Karpas-422 (cell line): ENCODE measurements around the gene IQGAP2. TPM values are rescaled to one million over a fixed set of nuclear protein-coding genes. Genes with fewer than 3 reads are reported as not detected.

ENCODE experiments used
- DNase-seq: peaks from one replicate; pipeline ENCODE4 v3.0.0-alpha.2; 2015
- H2AFZ ChIP-seq: fragments of 200-600 bp; sonication (generic); 2 replicates; pipeline ENCODE4 v1.6.1; 2014; ENCODE audit warnings: antibody characterized with exemption, low read length, mixed read lengths
- H3K27ac ChIP-seq: fragments of 200-600 bp; sonication (generic); 2 replicates; pipeline ENCODE4 v1.5.1; 2014; ENCODE audit warnings: mild to moderate bottlenecking, low read length, moderate library complexity
- H3K27me3 ChIP-seq: fragments of 200-600 bp; sonication (generic); 2 replicates; pipeline ENCODE4 v1.6.1; 2014; ENCODE audit warnings: low read length, mixed read lengths
- H3K36me3 ChIP-seq: fragments of 200-600 bp; sonication (generic); 2 replicates; pipeline ENCODE4 v1.6.1; 2014; ENCODE audit warnings: low read length, mixed read lengths; ENCODE audit not compliant: insufficient read depth
- H3K4me1 ChIP-seq: fragments of 200-600 bp; sonication (generic); 2 replicates; pipeline ENCODE4 v1.6.1; 2014; ENCODE audit warnings: mild to moderate bottlenecking, low read length, mixed read lengths
- H3K4me2 ChIP-seq: fragments of 200-600 bp; sonication (generic); 2 replicates; pipeline ENCODE4 v1.6.1; 2014; ENCODE audit warnings: low read length, low read depth, mild to moderate bottlenecking; ENCODE audit not compliant: poor library complexity, severe bottlenecking
- H3K4me3 ChIP-seq: fragments of 200-600 bp; sonication (generic); 2 replicates; pipeline ENCODE4 v1.5.1; 2014; ENCODE audit warnings: mild to moderate bottlenecking, antibody characterized with exemption, low read length, mixed read lengths
- H3K79me2 ChIP-seq: fragments of 200-600 bp; sonication (generic); 2 replicates; pipeline ENCODE4 v1.6.1; 2014; ENCODE audit warnings: mild to moderate bottlenecking, low read length, mixed read lengths
- H3K9ac ChIP-seq: fragments of 200-600 bp; sonication (generic); 2 replicates; pipeline ENCODE4 v1.6.0; 2014; ENCODE audit warnings: low read length
- H3K9me2 ChIP-seq: fragments of 200-600 bp; sonication (generic), shearing (Covaris generic); replicated peaks from 2 replicates; pipeline ENCODE4 v1.6.0; 2014; ENCODE audit warnings: mild to moderate bottlenecking, low read length, moderate library complexity; ENCODE audit not compliant: insufficient read depth
- H3K9me3 ChIP-seq: fragments of 300-700, 200-600 bp; sonication (generic); 2 replicates; pipeline ENCODE4 v1.6.1; 2014; ENCODE audit warnings: low read length, mixed read lengths
- H4K20me1 ChIP-seq: fragments of 200-600 bp; sonication (generic); 2 replicates; pipeline ENCODE4 v1.6.1; 2014; ENCODE audit warnings: mild to moderate bottlenecking, antibody characterized with exemption, low read length, low read depth; ENCODE audit not compliant: insufficient read depth
- total RNA-seq: library from RNA; depleted of rRNA; stranded (reverse); fragments of >200 nt; shearing (Covaris generic); gene quantifications from 2 replicates; pipeline ENCODE4 v1.2.3, GENCODE V29; 2014; ENCODE audit warnings: low replicate concordance

Gene IQGAP2
- total RNA-seq, 1 experiment from 2014 or later: not detected

GRCh38 chr5:76591366-76591765 is 188.3 kb downstream of the IQGAP2 start:
- Histone ChIP-seq H3K9me2 (no peaks in the 10 kb centered on the region), H3K4me1 (no peaks in the 10 kb centered on the region), H3K9ac (no peak overlapping the region), H3K27ac (no peak overlapping the region), H3K4me3 (no peak overlapping the region), H3K27me3 (no peaks in the 10 kb centered on the region), H3K79me2 (no peaks in the 10 kb centered on the region), H3K9me3 (no peaks in the 10 kb centered on the region), H2AFZ (no peak overlapping the region), H3K36me3 (no peaks in the 10 kb centered on the region), H3K4me2 (no peak overlapping the region), H4K20me1 (no peaks in the 10 kb centered on the region)
- no peak for DNase-seq

DNA sequence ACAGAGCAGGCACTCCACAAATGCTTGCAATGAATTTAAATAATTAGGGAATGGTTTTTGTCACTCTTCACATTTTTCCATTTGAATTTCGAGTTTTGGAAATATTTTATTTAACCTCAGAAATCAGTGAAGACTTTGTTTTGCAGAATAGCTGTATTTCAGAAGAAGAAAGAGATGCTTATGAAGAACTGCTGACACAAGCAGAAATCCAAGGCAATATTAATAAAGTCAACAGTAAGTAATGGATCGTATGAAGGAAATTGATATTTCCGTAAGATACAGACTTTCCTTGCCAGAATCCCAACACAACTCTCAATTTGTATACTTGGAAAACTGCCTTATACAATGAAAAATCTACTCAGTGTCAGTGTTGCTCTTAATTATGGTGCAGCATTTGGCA is 189.6 kb downstream of the IQGAP2 start:
- Histone ChIP-seq H3K27me3 (no peaks in the 10 kb centered on the region), H2AFZ (no peak overlapping the region), H3K9me3 (no peaks in the 10 kb centered on the region), H3K4me3 (no peak overlapping the region), H3K4me2 (no peak overlapping the region), H3K9ac (no peak overlapping the region), H3K9me2 (no peaks in the 10 kb centered on the region), H3K27ac (no peak overlapping the region), H3K4me1 (no peaks in the 10 kb centered on the region), H3K79me2 (no peaks in the 10 kb centered on the region), H3K36me3 (no peaks in the 10 kb centered on the region), H4K20me1 (no peaks in the 10 kb centered on the region)
- DNase-seq: no peak

DNA sequence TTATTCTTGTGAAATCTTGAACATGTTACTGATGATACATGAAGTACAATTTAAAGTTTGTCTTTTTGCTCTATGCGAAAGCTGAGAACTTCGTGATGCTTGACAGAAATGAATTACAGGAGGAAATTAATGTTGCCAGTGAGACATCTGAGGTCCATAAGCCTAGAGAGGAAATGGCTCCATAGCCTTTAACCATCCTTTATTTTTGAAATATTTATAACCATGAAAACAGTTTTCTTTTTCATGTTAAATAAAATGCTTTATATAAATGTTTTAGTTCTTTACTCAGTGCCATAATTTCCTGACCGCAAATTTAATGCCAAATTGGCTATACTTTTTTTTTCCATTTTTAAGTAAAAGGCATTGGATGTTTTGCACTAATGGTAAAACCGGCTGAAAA is 191.0 kb downstream of the IQGAP2 start:
- Histone ChIP-seq H3K27me3 (no peaks in the 10 kb centered on the region), H3K9me3 (no peaks in the 10 kb centered on the region), H3K27ac (no peak overlapping the region), H3K9ac (no peak overlapping the region), H3K4me1 (no peaks in the 10 kb centered on the region), H4K20me1 (no peaks in the 10 kb centered on the region), H3K4me2 (no peak overlapping the region), H3K4me3 (no peak overlapping the region), H3K79me2 (no peaks in the 10 kb centered on the region), H3K36me3 (no peaks in the 10 kb centered on the region), H2AFZ (no peak overlapping the region), H3K9me2 (no peaks in the 10 kb centered on the region)
- no peak for DNase-seq

DNA sequence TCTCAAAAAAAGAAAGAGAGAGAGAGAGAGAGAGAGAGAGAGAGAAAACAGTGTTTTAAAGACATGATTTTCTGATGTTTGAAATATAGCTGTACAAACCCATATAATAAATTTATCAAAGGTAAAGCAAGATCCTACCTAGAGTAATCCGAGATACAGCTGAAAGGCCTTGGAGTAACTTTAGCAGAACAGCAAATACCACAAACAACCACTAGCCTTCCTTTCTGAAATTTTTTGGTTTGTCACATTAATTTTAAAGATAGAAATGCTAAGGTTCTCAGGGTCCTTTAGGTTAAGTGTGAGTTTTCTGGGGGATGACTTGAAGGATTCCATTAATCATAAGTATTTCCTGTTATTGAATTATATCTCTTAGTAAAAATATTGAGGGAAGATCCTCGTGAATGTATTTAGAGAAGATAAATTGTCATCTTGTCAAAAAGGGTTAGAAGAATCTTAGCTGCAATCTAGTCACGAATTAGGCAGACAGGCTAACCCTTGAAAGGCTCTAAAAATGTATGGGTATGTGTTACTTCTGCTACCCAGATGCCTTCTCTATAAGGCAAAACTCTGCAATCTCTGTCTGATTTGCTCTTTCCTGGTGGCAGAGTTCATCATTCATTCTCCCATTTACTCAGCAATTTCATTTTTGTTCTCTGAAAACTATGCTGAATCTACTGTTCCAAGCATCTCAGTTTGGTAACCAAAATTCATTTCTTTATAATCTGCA is 192.8 kb downstream of the IQGAP2 start:
- no peak overlapping the region for H2AFZ ChIP-seq
- H3K9ac ChIP-seq: no peak overlapping the region
- no peaks in the 10 kb centered on the region for H4K20me1 ChIP-seq
- H3K9me2 ChIP-seq: no peaks in the 10 kb centered on the region
- no peaks in the 10 kb centered on the region for H3K4me1 ChIP-seq
- H3K27ac ChIP-seq: no peak overlapping the region
- H3K4me2 ChIP-seq: no peak overlapping the region
- no peaks in the 10 kb centered on the region for H3K79me2 ChIP-seq
- no peak for DNase-seq
- no peaks in the 10 kb centered on the region for H3K27me3 ChIP-seq
- H3K9me3 ChIP-seq: no peaks in the 10 kb centered on the region
- H3K36me3 ChIP-seq: no peaks in the 10 kb centered on the region
- H3K4me3 ChIP-seq: no peak overlapping the region

GRCh38 chr5:76598531-76598930 is 195.4 kb downstream of the IQGAP2 start:
- Histone ChIP-seq H3K27ac (no peak overlapping the region), H3K27me3 (no peaks in the 10 kb centered on the region), H2AFZ (no peak overlapping the region), H3K9me3 (no peaks in the 10 kb centered on the region), H3K4me1 (no peaks in the 10 kb centered on the region), H3K79me2 (no peaks in the 10 kb centered on the region), H3K4me3 (no peak overlapping the region), H3K36me3 (no peaks in the 10 kb centered on the region), H3K9ac (no peak overlapping the region), H4K20me1 (no peaks in the 10 kb centered on the region), H3K9me2 (no peaks in the 10 kb centered on the region), H3K4me2 (no peak overlapping the region)
- DNase-seq: no peak

GRCh38 chr5:76600716-76601115 is 197.6 kb downstream of the IQGAP2 start:
- Histone ChIP-seq H3K9me2 (no peaks in the 10 kb centered on the region), H3K9ac (no peak overlapping the region), H3K36me3 (no peaks in the 10 kb centered on the region)

GRCh38 chr5:76601470-76601869 is 198.4 kb downstream of the IQGAP2 start:
- DNase-seq: peak; percentile 81
- no peak overlapping the region for H3K27ac ChIP-seq
- no peaks in the 10 kb centered on the region for H3K9me2 ChIP-seq
- no peak overlapping the region for H3K4me3 ChIP-seq
- no peaks in the 10 kb centered on the region for H4K20me1 ChIP-seq
- no peaks in the 10 kb centered on the region for H3K27me3 ChIP-seq
- no peak overlapping the region for H3K4me2 ChIP-seq
- no peak overlapping the region for H2AFZ ChIP-seq
- H3K9me3 ChIP-seq: no peaks in the 10 kb centered on the region
- H3K9ac ChIP-seq: no peak overlapping the region
- peaks cover 3% of the 10 kb centered on the region for H3K4me1 ChIP-seq
- H3K36me3 ChIP-seq: no peaks in the 10 kb centered on the region
- H3K79me2 ChIP-seq: no peaks in the 10 kb centered on the region

More at GRCh38 chr5:76600716-76601115, 197.6 kb downstream of the IQGAP2 start:
- no peaks in the 10 kb centered on the region for H4K20me1 ChIP-seq
- H3K27me3 ChIP-seq: no peaks in the 10 kb centered on the region
- H3K9me3 ChIP-seq: no peaks in the 10 kb centered on the region
- DNase-seq: no peak
- H3K4me1 ChIP-seq: peaks cover 3% of the 10 kb centered on the region
- H3K27ac ChIP-seq: no peak overlapping the region
- no peak overlapping the region for H3K4me3 ChIP-seq
- H2AFZ ChIP-seq: no peak overlapping the region
- no peak overlapping the region for H3K4me2 ChIP-seq
- no peaks in the 10 kb centered on the region for H3K79me2 ChIP-seq

DNA sequence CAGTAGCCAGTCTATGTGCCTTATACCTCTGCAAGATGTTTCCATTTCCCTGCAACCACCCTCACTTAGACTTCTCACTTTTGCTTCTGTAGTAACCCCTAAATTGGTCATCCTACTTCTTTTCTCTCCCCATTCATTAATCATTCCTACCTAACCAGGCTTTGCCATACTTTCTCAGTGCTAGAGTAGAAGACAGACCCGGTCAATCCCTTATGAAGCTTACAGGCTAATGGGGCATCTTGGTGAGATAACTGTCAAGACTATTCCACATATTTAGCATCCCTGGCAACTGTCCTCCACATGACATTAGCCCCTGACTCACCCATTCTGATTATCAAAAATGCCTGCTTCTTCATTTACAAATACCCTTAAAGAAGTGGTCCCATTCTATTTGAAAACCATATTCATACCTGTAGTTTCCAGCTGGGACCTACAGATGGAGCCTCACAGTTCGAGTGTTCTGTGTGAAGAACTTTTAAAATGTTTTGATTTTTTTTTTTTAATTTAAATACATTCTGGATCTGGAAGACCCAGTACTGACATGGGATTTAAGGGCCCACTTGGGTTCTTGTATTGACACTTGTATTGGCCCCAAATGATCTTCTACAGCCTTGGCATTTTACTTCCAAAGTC is 199.1 kb downstream of the IQGAP2 start:
- no peak for DNase-seq
- Histone ChIP-seq H3K27ac (no peak overlapping the region), H4K20me1 (no peaks in the 10 kb centered on the region), H2AFZ (no peak overlapping the region), H3K4me2 (no peak overlapping the region), H3K27me3 (no peaks in the 10 kb centered on the region), H3K79me2 (no peaks in the 10 kb centered on the region), H3K4me1 (peaks cover 3% of the 10 kb centered on the region), H3K4me3 (no peak overlapping the region), H3K9me2 (no peaks in the 10 kb centered on the region), H3K36me3 (no peaks in the 10 kb centered on the region), H3K9me3 (no peaks in the 10 kb centered on the region), H3K9ac (no peak overlapping the region)
